Esophagus squamous epithelium (tissue), 4 donors: ENCODE measurements around the gene AUTS2.

Source experiments
- CTCF ChIP-seq, 6 experiments: fragments of 450-650 bp in 4 of 6; fragments of 200-600 bp in 2 of 6; sonication (generic) in 2 of 6; IDR thresholded peaks; one replicate each; pipeline ENCODE4 v1.5.1; 2016 to 2019; ENCODE audit warnings: antibody characterized with exemption in 6 of 6, mild to moderate bottlenecking in 4 of 6, moderate library complexity in 4 of 6
- POLR2A ChIP-seq, 4 donors: fragments of 450-650 bp; IDR thresholded peaks; one replicate each; pipeline ENCODE4 v1.6.1; 2017; ENCODE audit warnings: antibody characterized with exemption in 4 of 4, mild to moderate bottlenecking in 4 of 4, moderate library complexity in 3 of 4

DNA sequence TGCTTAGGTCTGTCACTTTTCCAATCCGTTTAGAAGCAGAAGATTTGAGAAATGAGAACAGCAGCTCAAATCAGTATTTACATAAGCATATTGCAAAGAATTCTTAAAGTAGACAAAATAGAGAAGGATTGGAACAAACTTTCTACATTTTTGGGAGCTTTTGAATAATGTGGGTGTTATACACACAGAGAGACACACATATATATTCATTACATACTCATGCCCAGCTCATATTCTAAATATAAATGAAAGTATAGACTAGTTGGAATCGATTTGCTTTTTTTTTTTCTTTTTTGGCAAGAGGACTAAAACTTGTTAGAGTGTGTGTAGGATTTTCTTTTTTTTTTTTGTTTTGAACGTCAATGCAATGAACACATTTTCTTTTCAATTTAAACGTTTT, 538.9 kb downstream of the AUTS2 start:
- TF ChIP-seq CTCF (IDR thresholded peaks at IDR 0.05): no peak
- TF ChIP-seq POLR2A (IDR thresholded peaks at IDR 0.05): no peak
